ENCODE measurements around the gene GEMIN5. TPM values are rescaled to one million over a fixed set of nuclear protein-coding genes. Genes with fewer than 3 reads are reported as not detected.
"Not testable (repeated sequence)": the region's sequence is repeated elsewhere in the genome, so short reads cannot be mapped to it uniquely, and the experiment has no call there.

The GEMIN5 gene
- total RNA-seq, 1 donor = 23.3 TPM

GRCh38 chr5:154945695-154946301 is 7.8 kb upstream of the GEMIN5 start:
- DNase-seq (ENCODE audit: low read depth) = peak; percentile 28
- no peak overlapping the region for H3K4me3 ChIP-seq (ENCODE audit: low read depth, low read length)
- TF ChIP-seq CTCF (IDR thresholded peaks at IDR 0.05; ENCODE audit: insufficient read depth, low read depth, low read length) = peak; percentile 60

GRCh38 chr5:154944716-154945115 is 6.7 kb upstream of the GEMIN5 start:
- no peak overlapping the region for H3K4me3 ChIP-seq (ENCODE audit: low read depth, low read length)
- DNase-seq (ENCODE audit: low read depth) = no peak
- TF ChIP-seq CTCF (IDR thresholded peaks at IDR 0.05; ENCODE audit: insufficient read depth, low read depth, low read length) = no peak

- no peak for DNase-seq (ENCODE audit: low read depth)
- H3K4me3 ChIP-seq (ENCODE audit: low read depth, low read length) = no peak overlapping the region
Measured at GRCh38 chr5:154943527-154943926, 5.5 kb upstream of the GEMIN5 start.

GRCh38 chr5:154940772-154941620 is 3.0 kb upstream of the GEMIN5 start, which contains the start of gene MRPL22:
MRPL22 (plus strand) TSS chr5:154941073; CDS start chr5:154941111, 38 bp downstream.
- no peak for TF ChIP-seq CTCF (IDR thresholded peaks at IDR 0.05; ENCODE audit: insufficient read depth, low read depth, low read length)
- peak; percentile 95 for DNase-seq (ENCODE audit: low read depth)
- H3K4me3 ChIP-seq (ENCODE audit: low read depth, low read length) = peak within 1 kb of the TSS; percentile 88

More at GRCh38 chr5:154943527-154943926, 5.5 kb upstream of the GEMIN5 start:
- no peak for TF ChIP-seq CTCF (IDR thresholded peaks at IDR 0.05; ENCODE audit: insufficient read depth, low read depth, low read length)

GRCh38 chr5:154940375-154940771 is 2.4 kb upstream of the GEMIN5 start:
- no peak for DNase-seq (ENCODE audit: low read depth)
- no peak for TF ChIP-seq CTCF (IDR thresholded peaks at IDR 0.05; ENCODE audit: insufficient read depth, low read depth, low read length)
- peak overlapping the region; percentile 88 for H3K4me3 ChIP-seq (ENCODE audit: low read depth, low read length)

GRCh38 chr5:154939387-154939786 is 1.4 kb upstream of the GEMIN5 start:
- H3K4me3 ChIP-seq (ENCODE audit: low read depth, low read length); DNase-seq (ENCODE audit: low read depth): not testable (repeated sequence)

- no peak for TF ChIP-seq CTCF (IDR thresholded peaks at IDR 0.05; ENCODE audit: insufficient read depth, low read depth, low read length)
- peak; percentile 20 for DNase-seq (ENCODE audit: low read depth)
- H3K4me3 ChIP-seq (ENCODE audit: low read depth, low read length) = peak overlapping the region; percentile 95
Measured at GRCh38 chr5:154937186-154937717, 759 bp downstream of the GEMIN5 start.

Data from fibroblast of villous mesenchyme (primary cell).